GM19328 (cell line): ENCODE results near the gene EPB41L2.
"Not testable (repeated sequence)": the region's sequence is repeated elsewhere in the genome, so short reads cannot be mapped to it uniquely, and the experiment has no call there.

Experiments used
- ATAC-seq: cut with Tn5 transposase; IDR thresholded peaks from one replicate; pipeline ENCODE4 v1.9.1; 2021; ENCODE audit warnings: mild to moderate bottlenecking, moderate library complexity; ENCODE audit not compliant: unreplicated experiment

Gene EPB41L2

GRCh38 chr6:130920969-130921368 lies 142.1 kb downstream of the EPB41L2 start:
- no peak for ATAC-seq

GRCh38 chr6:130918171-130918570 lies 144.9 kb downstream of the EPB41L2 start:
- no peak for ATAC-seq

DNA sequence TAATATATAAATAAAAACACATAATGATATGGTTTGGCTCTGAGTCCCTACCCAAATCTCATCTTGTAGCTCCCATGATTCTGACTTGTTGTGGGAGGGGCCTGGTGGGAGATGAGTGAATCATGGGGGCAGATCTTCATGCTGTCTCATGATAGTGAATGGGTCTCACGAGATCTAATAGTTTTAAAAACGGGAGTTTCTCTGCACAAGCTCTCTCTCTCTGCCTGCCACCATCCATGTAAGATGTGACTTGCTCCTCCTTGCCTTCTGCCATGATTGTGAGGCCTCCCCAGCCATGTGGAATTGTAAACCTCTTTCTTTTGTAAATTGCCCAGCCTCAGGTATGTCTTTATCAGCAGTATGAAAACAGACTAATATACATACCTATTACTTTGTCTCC lies 147.4 kb downstream of the EPB41L2 start:
- not testable (repeated sequence) for ATAC-seq

- ATAC-seq: peak; percentile 75
Observed at GRCh38 chr6:130913120-130913519, 149.9 kb downstream of the EPB41L2 start.

GRCh38 chr6:130912434-130912833 lies 150.6 kb downstream of the EPB41L2 start:
- no peak for ATAC-seq

DNA sequence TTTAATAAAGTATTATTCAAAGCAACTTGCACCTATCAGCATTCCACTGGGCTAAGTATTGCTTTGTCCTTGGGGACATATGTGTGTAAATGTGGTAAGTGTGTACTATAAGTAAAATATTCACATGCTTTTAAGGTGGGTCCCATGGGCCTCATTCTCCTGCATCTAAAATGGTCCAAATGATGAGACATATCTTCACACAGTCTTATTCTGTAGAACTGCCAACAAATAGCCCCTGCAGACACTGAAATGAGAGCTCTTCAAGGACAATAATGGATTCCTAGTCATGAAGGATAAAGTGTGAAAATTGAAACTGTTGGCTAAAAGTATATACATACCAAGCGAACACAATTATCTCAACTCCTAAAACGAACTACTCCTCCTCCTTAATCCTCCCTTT lies 154.1 kb downstream of the EPB41L2 start:
- ATAC-seq: no peak

DNA sequence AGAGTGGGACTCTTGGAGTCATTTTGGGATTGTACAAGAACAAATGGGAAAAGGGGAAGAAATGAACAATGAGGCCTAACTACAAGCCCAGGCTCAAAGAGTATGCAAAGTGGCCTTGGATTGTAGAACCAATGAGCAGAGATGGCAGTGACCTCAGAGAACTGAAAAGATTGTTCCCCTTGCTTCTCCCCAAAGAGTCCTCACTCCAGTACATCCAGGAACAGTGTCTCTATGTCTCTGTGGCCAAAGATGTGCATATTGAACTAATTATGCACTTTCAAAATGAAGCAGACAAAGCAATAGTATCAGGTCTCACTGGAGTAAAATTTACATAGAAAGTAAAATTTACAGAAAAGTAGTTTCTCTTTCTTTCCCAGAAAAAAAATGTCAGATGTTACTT lies 154.9 kb downstream of the EPB41L2 start:
- ATAC-seq: no peak

DNA sequence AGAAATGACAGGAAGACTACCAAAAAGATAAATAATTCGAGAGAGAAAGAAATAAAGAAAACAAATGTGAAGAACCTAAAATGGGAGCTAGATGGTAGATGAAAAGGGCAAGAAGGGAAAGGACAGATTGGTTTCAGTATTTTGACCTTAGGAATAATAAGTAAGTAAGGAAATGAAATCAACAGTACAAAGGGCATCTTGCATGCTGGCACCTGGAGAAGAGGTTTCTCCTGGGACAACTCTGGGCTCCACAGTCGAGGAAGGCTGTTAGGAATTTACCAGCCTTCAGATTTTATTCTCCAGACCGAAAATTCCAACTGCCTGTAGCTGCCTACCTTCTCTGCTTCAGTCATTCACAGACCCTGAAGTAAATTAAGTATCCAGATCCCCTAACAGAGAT lies 155.4 kb downstream of the EPB41L2 start:
- ATAC-seq: no peak

DNA sequence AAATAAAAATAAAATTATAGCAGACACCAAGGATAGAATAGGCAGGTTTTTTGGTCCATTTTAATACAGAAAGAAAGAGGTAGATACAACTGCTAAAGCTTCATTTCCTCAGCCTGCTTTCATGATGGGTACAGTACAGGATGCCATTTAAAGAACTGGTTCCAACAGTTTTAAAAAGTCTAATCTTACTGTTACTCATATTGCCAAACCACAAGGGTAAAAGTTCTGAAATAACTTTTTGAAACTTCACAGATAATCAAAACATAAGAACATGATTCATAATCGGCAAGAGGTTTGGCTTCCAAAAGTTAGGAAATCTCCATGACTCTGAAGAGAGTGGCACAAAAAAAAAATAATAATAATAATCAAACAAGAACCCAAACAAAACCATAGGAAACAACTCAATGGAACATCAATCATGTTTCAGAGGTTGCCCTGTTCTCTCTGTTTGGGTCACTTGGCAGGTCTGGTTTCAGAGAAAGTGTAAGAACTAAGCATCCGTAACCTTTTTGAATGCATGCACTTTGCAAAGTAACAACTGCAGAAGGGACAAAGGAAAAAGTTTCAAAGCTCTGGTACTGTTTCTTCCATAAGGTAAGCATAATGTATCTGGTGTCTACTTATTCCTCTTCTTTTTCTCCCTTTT lies 156.2 kb downstream of the EPB41L2 start:
- ATAC-seq: no peak

DNA sequence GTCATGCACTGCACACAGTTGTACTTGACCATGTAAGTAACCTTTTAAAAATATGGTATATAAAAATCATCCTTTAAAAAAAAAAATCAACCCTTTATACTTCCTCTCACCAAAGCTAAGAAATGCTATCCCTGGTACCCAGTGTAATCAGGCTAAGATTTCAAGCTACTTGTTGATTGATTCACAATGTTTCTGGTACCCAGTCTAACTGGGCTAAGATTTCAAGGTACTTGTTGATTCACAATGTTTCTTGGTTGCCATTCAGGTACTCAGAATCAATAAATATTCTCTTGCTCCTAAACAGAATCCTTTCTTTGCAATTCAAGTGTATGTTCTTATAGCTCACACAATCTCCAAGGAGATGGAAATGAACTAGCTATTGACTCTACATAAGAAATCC lies 159.4 kb downstream of the EPB41L2 start:
- ATAC-seq: no peak

DNA sequence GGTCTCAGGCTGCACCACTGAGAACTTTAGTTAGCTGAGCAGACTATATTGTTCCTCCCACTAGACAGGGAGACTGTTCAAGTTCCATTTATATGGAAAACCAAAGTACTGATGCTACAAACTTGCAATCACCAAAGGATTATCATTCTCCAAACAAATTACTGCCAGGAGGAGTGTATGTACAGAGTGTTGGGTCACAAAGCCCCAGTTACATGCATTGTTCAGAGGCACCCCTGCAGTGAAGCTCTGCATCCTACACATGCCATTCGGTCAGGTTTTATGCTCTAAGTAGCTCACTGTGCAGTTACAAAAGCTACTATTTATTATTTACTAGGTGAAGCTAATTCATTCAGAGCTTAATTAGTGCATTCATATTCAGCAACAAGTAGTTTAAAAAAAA lies 160.0 kb downstream of the EPB41L2 start:
- no peak for ATAC-seq

DNA sequence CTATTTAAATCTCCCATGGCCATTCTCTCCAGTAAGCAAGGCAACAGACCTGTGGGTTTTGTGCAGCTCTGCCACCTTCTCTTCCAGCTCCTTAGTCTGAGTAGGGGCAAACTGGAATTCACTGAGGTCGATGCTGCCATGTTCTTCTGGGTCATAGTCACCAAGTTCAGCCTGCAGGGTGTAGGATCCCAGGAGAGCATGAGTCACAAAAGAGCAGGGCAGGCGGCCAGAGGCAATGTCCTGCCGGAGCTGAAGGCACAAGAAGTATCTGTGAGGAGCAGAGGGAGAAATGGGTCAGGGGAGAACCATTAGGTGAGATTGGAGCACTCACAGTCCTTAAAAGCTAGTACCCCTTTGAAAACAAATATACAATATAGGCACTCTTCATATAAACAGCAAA lies 162.1 kb downstream of the EPB41L2 start:
- ATAC-seq: no peak

DNA sequence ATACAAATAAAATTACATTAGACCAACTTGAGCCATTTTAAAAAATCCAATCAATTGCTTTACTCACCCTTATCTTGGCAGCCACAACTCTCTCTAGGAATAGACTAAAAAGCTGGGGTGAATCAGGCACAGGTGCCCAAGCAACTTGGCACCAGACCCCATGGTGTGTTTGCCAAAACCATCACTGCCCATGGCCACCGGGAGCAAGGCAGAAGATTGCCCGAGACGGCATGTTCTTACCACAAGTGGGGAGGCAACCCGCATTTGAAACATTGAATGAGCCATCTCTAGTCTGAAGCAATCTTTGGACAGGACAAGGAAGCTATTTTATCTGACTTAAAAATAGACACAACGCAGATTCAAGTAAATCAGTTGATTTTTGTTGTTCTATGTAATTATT lies 166.8 kb downstream of the EPB41L2 start:
- no peak for ATAC-seq

DNA sequence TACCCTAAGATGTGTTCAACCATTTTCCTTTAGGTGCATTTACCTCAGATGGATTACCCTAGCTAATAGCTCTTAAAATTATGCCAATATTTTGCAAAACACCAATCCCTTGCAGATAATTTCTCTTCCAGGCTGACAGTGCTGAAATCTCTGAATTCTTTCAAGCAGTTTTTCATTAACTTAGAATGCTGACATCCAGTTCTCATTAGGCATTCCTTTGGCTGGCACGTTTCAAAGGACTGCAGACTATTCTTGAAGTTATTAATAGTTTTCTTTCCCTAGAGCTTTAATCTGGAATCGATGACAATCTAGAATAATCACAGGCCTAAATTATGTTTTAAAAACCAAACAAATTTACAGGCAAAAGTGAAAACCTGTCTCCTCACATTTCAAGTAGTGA lies 167.5 kb downstream of the EPB41L2 start:
- ATAC-seq: no peak

DNA sequence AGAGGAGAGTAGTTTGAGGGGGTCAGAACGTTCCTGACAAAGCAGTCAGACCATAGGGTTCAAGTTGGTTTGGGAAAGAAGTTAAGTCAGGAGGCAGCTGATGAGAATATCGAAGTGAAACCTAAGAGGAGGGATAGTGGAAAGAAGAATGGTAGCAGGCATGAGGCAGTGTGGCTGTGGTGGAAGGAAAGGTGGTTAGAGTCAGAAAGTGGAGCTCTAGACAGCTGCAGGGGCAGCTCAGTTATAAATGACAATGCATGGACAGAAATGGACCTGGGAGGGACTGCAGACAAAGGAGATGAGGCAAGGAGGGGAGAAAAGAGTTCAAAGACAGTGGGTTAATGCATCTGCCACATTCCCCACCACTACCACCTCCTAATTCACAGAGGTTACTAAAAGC lies 169.3 kb downstream of the EPB41L2 start:
- ATAC-seq: no peak

DNA sequence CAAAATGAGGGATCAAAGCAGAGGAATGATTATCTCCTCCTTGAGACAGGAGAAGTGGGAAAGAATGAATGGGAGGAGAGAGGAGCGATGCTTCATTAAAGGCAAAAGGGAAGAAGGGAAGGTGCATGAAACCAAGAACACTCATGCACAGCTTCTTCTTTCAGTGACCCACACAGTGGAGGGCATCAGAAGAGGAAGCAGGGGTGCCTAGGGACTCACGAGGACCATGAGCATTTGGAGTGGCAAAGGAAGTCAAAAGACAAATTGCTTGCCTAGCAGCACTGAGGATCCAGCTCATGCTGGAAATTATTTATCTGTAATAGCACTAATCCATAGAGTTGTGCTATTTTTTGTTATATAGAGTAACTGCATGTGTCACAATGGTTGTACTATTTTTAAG lies 169.8 kb downstream of the EPB41L2 start:
- ATAC-seq: no peak

DNA sequence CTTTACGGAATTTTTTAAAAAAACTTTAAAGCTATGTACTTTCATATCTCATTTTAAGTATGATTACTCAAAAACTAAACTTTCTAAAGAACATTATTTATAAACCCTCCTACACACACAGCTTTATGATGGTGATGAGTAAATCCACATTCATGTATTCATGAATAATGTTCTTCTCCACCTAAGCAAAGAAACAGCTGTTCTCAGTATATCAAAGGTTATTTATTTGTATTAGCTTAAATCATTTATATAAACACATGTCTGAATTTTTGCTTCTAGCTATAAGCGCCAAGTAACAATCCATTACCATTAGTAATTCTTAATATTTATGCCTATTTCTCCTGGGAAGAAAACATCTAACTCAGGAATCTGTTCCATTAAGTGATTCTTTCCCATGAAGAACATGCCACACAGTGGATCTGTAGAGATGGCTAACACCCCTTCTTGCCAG lies 172.5 kb downstream of the EPB41L2 start:
- ATAC-seq: no peak

- no peak for ATAC-seq
Observed at GRCh38 chr6:130889423-130889822, 173.6 kb downstream of the EPB41L2 start.

- no peak for ATAC-seq
Observed at GRCh38 chr6:130888246-130888645, 174.8 kb downstream of the EPB41L2 start.

- no peak for ATAC-seq
Observed at GRCh38 chr6:130886966-130887365, 176.1 kb downstream of the EPB41L2 start.

GRCh38 chr6:130885392-130886192 lies 177.5 kb downstream of the EPB41L2 start:
- peak; percentile 83 for ATAC-seq

DNA sequence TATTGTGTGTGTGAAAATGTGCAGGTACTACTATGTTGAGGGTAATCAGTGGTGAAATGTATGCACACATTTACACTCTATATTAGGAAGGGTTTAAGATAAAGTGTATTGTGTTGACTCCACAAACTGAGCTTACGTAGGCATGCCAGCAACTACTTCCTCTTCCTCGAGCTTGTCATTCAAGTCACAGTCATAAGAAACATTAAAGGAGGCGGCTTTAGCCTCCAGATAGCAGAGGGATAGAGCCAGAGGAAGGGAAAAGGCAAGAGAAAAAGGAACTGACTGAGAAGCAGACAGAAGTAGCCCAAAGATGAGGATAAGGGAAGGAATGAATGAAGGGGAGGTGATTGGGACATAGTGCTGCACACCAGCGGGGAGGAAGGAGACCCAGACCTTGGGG lies 180.7 kb downstream of the EPB41L2 start:
- no peak for ATAC-seq
